NCI-H345 (cell line): Measurements from ENCODE around the gene DBNDD2.

Source experiments
- DNase-seq: peaks from one replicate; lab custom pipeline; 2025; lab: John Stamatoyannopoulos, UW

DBNDD2 gene

GRCh38 chr20:45449528-45449927, 41.4 kb downstream of the DBNDD2 start:
- no peak for DNase-seq

DNA sequence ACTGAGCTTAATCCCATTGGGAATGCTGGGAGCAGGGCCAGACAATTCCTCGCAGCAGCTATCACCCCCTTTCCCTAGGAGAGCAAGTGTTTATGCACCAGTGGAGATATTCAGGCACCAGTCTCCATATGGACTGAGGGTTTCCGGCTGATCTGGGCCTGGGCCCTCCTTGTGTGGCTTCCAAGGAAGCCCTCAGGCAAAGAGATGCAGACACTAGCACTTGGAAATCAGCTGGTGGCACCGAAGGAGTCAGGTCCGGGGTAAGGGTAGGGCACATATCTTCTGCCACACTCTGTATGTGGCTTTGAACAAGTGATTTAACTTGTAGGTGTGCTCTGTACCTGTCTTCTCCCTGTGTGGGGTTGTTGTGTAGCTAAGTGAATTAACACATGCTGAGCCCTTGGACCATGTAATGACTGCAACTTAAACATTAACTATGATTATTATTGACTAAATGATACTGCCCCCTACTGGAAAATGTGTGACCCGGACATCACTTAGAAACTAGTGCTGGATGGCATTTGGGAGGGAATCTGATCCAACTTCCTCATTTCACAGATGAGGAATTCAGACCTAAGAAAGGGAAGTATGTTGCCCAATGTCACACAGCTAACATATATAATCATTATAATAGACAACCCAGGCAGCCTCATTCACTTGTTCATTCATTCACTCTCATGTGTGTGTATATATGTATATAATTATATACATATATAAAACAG, 42.2 kb downstream of the DBNDD2 start:
- peak; percentile 33 for DNase-seq

GRCh38 chr20:45452238-45452637, 44.1 kb downstream of the DBNDD2 start:
- no peak for DNase-seq

GRCh38 chr20:45452772-45453691, 44.9 kb downstream of the DBNDD2 start:
- DNase-seq, result no peak

- DNase-seq, result peak; percentile 57
Observed at GRCh38 chr20:45456632-45457031, 48.5 kb downstream of the DBNDD2 start.

DNA sequence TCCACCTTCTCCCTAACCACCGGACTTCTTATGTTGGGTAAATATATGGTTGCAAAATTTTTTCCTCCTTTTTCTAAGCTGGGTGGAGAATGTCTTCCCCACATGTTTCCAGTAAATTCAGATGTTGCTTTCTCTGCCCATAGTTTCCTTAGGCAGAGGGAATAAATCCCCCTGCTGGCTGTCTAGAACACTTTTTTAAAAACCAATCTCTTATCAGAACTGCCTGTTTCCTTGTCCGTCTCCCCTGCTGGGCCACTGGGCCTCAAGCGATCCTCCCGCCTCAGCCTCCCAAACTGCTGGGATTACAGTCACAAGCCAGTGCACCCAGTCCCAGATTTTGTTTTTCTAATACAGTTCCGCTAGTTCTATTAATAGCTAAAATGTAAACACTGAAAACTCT, 51.5 kb downstream of the DBNDD2 start:
- DNase-seq, result no peak
